Measurements from ENCODE around the gene GALNT8. TPM values are rescaled to one million over a fixed set of nuclear protein-coding genes. Genes with fewer than 3 reads are reported as not detected.
"Not testable (repeated sequence)": the region's sequence is repeated elsewhere in the genome, so short reads cannot be mapped to it uniquely, and the experiment has no call there.

The GALNT8 gene
- total RNA-seq, 1 experiment from 2014 or later, result 8.8 TPM

DNA sequence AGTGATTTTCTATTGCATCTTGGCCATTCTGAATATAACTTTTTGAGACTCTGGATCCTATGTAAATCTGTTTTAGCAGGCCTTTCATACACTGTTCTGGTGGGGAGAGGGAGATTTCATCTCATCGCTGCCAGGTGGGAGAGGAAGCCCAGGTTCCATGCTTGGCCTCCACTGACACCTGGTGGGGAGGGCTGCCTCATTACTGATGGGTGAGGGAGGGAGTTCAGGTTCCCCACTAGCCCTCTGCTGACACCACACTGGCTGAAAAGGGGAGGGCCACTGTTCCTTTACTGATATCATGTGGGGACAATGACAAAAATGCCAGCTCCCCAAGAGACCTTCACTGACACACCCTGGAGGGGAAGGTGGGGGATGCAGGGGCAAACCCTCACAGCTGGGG lies 2.4 kb upstream of the GALNT8 start (continued):
- TF ChIP-seq ESRRA (CRISPR knock-in tag; IDR thresholded peaks at IDR 0.05; ENCODE audit: borderline replicate concordance) (no peak), E2F1 (CRISPR knock-in tag; IDR thresholded peaks at IDR 0.05) (no peak), IRF2 (CRISPR knock-in tag; IDR thresholded peaks at IDR 0.05; ENCODE audit: borderline replicate concordance, low read depth) (no peak)

- TF ChIP-seq ZNF396 (CRISPR knock-in tag; IDR thresholded peaks at IDR 0.05; ENCODE audit: borderline replicate concordance) (no peak), ZNF423 (CRISPR knock-in tag; IDR thresholded peaks at IDR 0.05) (peak; percentile 87)
- TF ChIP-seq, protein P1, sequence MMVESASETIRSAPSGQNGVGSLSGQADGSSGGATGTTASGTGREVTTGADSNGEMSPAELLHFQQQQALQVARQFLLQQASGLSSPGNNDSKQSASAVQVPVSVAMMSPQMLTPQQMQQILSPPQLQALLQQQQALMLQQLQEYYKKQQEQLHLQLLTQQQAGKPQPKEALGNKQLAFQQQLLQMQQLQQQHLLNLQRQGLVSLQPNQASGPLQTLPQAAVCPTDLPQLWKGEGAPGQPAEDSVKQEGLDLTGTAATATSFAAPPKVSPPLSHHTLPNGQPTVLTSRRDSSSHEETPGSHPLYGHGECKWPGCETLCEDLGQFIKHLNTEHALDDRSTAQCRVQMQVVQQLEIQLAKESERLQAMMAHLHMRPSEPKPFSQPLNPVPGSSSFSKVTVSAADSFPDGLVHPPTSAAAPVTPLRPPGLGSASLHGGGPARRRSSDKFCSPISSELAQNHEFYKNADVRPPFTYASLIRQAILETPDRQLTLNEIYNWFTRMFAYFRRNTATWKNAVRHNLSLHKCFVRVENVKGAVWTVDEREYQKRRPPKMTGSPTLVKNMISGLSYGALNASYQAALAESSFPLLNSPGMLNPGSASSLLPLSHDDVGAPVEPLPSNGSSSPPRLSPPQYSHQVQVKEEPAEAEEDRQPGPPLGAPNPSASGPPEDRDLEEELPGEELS (CRISPR knock-in tag; IDR thresholded peaks at IDR 0.05), result peak; percentile 17; the same call in 1 of the 2 replicates
- Mint-ChIP-seq H3K4me1 (peaks cover 67% of the 10 kb centered on the region), H3K9me3 (no peaks in the 10 kb centered on the region), H3K27me3 (ENCODE audit: low read depth) (no peaks in the 10 kb centered on the region), H3K4me3 (peak overlapping the region; percentile 38), H3K27ac (peak overlapping the region; percentile 95), H3K36me3 (peaks cover 10% of the 10 kb centered on the region)
- DNase-seq (ENCODE audit: low spot score) (no peak), ATAC-seq (peak; percentile 69)
- CTCF ChIA-PET, result no interaction called here
- POLR2A ChIA-PET, result no interaction called here
Measured at GRCh38 chr12:4720637-4720995, 416 bp downstream of the GALNT8 start.

DNA sequence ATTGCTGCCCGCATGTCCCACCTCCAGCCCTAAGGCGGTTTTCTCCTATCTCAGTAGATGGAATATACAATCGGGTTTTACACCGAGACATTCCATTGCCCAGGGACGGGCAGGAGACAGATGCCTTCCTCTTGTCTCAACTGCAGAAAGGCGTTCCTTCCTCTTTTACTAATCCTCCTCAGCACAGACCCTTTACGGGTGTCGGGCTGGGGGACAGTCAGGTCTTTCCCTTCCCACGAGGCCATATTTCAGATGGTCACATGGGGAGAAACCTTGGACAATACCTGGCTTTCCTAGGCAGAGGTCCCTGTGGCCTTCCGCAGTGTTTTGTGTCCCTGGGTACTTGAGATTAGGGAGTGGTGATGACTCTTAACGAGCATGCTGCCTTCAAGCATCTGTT lies 1.4 kb downstream of the GALNT8 start:
- peak overlapping the region; percentile 95 for H3K27ac Mint-ChIP-seq
- H3K27me3 Mint-ChIP-seq (ENCODE audit: low read depth); POLR2A ChIA-PET; CTCF ChIA-PET; ATAC-seq; H3K9me3 Mint-ChIP-seq; DNase-seq (ENCODE audit: low spot score): not testable (repeated sequence)
- peaks cover 17% of the 10 kb centered on the region for H3K36me3 Mint-ChIP-seq
- peak overlapping the region; percentile 38; the same call in 1 of the 2 replicates for H3K4me3 Mint-ChIP-seq
- H3K4me1 Mint-ChIP-seq, result peaks cover 64% of the 10 kb centered on the region

DNA sequence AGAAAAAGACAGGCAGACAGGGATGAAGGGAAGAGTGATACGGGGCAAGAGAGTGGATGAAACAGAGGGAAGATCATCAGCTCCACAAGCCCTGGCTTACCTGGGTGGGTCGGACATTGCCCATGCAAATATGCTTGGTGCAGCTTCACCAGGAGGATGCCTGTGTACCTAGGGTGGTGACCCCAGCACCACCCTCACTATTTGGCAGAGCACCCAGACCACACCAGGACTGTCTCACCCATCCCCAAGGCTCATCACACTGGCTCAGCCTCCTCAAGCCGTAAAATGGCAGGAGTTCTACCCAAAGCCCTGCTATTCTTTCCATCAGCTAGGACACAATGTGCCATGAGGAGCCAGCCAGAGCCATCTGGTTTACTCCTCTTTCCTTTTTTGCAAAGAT lies 3.0 kb downstream of the GALNT8 start:
- DNase-seq (ENCODE audit: low spot score), result no peak
- H3K4me1 Mint-ChIP-seq, result peaks cover 57% of the 10 kb centered on the region
- no peak overlapping the region for H3K4me3 Mint-ChIP-seq
- ATAC-seq, result no peak
- no peaks in the 10 kb centered on the region for H3K9me3 Mint-ChIP-seq
- H3K27ac Mint-ChIP-seq, result peak overlapping the region; percentile 95; the same call in 1 of the 2 replicates
- H3K27me3 Mint-ChIP-seq (ENCODE audit: low read depth), result no peaks in the 10 kb centered on the region
- H3K36me3 Mint-ChIP-seq, result peaks cover 30% of the 10 kb centered on the region
- ChIA-PET CTCF (interaction anchor here (0.6 kb wide), 1 partner anchor 132 kb away, joined by 8 read pairs; no protein-coding TSS in a partner anchor), POLR2A (no interaction called here)
- no peak for TF ChIP-seq TEAD4 (CRISPR knock-in tag; IDR thresholded peaks at IDR 0.05)

DNA sequence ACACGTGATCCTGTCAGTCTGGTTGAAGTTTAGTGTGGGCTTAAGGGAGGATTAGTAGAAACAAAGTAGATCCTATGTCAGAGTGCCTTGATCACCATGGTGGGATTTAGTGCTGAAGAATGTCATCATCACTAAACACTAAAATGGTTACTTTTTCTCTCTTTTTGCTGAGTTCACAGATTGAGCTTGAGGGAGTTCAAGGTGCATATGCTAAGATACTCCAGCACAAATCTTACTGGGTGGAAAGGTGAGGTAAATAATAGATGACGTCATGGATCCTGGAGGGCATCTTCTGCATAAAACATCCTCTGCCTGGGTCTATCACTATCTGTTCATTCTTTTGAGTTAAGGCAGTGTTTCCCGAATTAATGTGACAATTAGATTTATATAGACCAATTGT lies 4.9 kb downstream of the GALNT8 start:
- CTCF ChIA-PET, result no interaction called here
- H3K36me3 Mint-ChIP-seq, result peaks cover 30% of the 10 kb centered on the region
- DNase-seq (ENCODE audit: low spot score) (no peak), ATAC-seq (no peak)
- no peaks in the 10 kb centered on the region for H3K9me3 Mint-ChIP-seq
- POLR2A ChIA-PET, result no interaction called here
- H3K27me3 Mint-ChIP-seq (ENCODE audit: low read depth), result no peaks in the 10 kb centered on the region
- peak overlapping the region; percentile 36; the same call in 1 of the 2 replicates for H3K27ac Mint-ChIP-seq
- H3K4me1 Mint-ChIP-seq, result peaks cover 41% of the 10 kb centered on the region
- H3K4me3 Mint-ChIP-seq, result no peak overlapping the region
- no peak for TF ChIP-seq ZBTB21 (CRISPR knock-in tag; IDR thresholded peaks at IDR 0.05; ENCODE audit: borderline replicate concordance)
- TF ChIP-seq TCF7 (CRISPR knock-in tag; IDR thresholded peaks at IDR 0.05; ENCODE audit: low read depth), result no peak
- TF ChIP-seq ATF6 (CRISPR knock-in tag; IDR thresholded peaks at IDR 0.05), result no peak
- TF ChIP-seq SOX15 (CRISPR knock-in tag; IDR thresholded peaks at IDR 0.05), result no peak
- no peak for TF ChIP-seq KAT7 (CRISPR knock-in tag; IDR thresholded peaks at IDR 0.05; ENCODE audit: borderline replicate concordance)
- no peak for TF ChIP-seq PREB (CRISPR knock-in tag; IDR thresholded peaks at IDR 0.05; ENCODE audit: borderline replicate concordance)
- TF ChIP-seq NR2C2 (CRISPR knock-in tag; IDR thresholded peaks at IDR 0.05), result no peak
- TF ChIP-seq USF1 (CRISPR knock-in tag; IDR thresholded peaks at IDR 0.05), result no peak
- no peak for TF ChIP-seq GRHL2 (CRISPR knock-in tag; IDR thresholded peaks at IDR 0.05; ENCODE audit: insufficient replicate concordance, severe bottlenecking)
- TF ChIP-seq E2F4 (CRISPR knock-in tag; IDR thresholded peaks at IDR 0.05; ENCODE audit: borderline replicate concordance, low read depth), result no peak
